ENCODE data around the gene SNX19.

- TF ChIP-seq, protein P1, sequence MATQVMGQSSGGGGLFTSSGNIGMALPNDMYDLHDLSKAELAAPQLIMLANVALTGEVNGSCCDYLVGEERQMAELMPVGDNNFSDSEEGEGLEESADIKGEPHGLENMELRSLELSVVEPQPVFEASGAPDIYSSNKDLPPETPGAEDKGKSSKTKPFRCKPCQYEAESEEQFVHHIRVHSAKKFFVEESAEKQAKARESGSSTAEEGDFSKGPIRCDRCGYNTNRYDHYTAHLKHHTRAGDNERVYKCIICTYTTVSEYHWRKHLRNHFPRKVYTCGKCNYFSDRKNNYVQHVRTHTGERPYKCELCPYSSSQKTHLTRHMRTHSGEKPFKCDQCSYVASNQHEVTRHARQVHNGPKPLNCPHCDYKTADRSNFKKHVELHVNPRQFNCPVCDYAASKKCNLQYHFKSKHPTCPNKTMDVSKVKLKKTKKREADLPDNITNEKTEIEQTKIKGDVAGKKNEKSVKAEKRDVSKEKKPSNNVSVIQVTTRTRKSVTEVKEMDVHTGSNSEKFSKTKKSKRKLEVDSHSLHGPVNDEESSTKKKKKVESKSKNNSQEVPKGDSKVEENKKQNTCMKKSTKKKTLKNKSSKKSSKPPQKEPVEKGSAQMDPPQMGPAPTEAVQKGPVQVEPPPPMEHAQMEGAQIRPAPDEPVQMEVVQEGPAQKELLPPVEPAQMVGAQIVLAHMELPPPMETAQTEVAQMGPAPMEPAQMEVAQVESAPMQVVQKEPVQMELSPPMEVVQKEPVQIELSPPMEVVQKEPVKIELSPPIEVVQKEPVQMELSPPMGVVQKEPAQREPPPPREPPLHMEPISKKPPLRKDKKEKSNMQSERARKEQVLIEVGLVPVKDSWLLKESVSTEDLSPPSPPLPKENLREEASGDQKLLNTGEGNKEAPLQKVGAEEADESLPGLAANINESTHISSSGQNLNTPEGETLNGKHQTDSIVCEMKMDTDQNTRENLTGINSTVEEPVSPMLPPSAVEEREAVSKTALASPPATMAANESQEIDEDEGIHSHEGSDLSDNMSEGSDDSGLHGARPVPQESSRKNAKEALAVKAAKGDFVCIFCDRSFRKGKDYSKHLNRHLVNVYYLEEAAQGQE (IDR thresholded peaks at IDR 0.05; ENCODE audit: insufficient read depth in 1 of 2, low read depth in 2 of 2, low read length in 2 of 2): no peak
- TF ChIP-seq TAF1 (IDR thresholded peaks at IDR 0.05; ENCODE audit: borderline replicate concordance, insufficient read depth, low read length): no peak
- TF ChIP-seq SIN3A (IDR thresholded peaks at IDR 0.05; ENCODE audit: borderline replicate concordance, insufficient read depth, low read length): no peak
Measured at GRCh38 chr11:130912552-130912951, 3.7 kb downstream of the SNX19 start.

Measured in PFSK-1 (cell line).